HepG2 (cell line): ENCODE results near the gene FAM3A. TPM values are rescaled to one million over a fixed set of nuclear protein-coding genes. Genes with fewer than 3 reads are reported as not detected.
A peak's percentile ranks its signal among the peaks of the same experiment; 100 is the strongest.

Experiments
- ATAC-seq: fragments of 200-7000 bp; cut with Tn5 transposase; 3 replicates; pipeline ENCODE4 v1.9.1; 2020; ENCODE audit warnings: mild to moderate bottlenecking, moderate library complexity
- BruUV-seq: library from RNA; stranded (reverse); fragments of 400-500 nt; replicated peaks from 2 replicates; lab custom pipeline; 2021; lab: Mats Ljungman, UMichigan
- CTCF ChIA-PET: fragments of 300-600 bp; formaldehyde crosslinking; extraction: SDS; loops from one replicate; lab custom pipeline; 2021; ENCODE audit warnings: low total read pairs, inconsistent platforms, low intra/inter-chr PET ratio; lab: Yijun Ruan, JAX
- POLR2A ChIA-PET: fragments of 350-600 bp; sonication (Branson Sonifier 250); formaldehyde crosslinking; loops from one replicate; lab custom pipeline; 2020; ENCODE audit warnings: antibody characterized with exemption, inconsistent platforms; lab: Yijun Ruan, JAX
- DNase-seq: peaks from one replicate; pipeline ENCODE4 v3.0.0-alpha.2; 2015; ENCODE audit warnings: low spot score
- FAIRE-seq: peaks from 3 replicates; lab custom pipeline; 2011; peaks lifted over from hg19 to GRCh38; lab: Jason Lieb, UNC
- H2AFZ ChIP-seq: one replicate; pipeline ENCODE4 v1.6.1; 2011; ENCODE audit warnings: low read length, inconsistent platforms
- H3K27ac ChIP-seq: fragments of 300-600 bp; 3 replicates; pipeline ENCODE4 v1.8.0; 2011; ENCODE audit warnings: mixed run types, mild to moderate bottlenecking, mixed read lengths, low read length, inconsistent platforms; ENCODE audit not compliant: insufficient read depth; ENCODE audit errors: extremely low read length
- H3K27me3 ChIP-seq, 2 experiments: fragments of 200-600 bp in 1 of 2; 2 replicates in 1 of 2; 3 replicates in 1 of 2; pipeline versions ENCODE4 v1.6.0 to v1.8.0; 2011; ENCODE audit warnings: low read length in 2 of 2, mild to moderate bottlenecking in 2 of 2, moderate library complexity in 2 of 2, inconsistent platforms in 1 of 2; ENCODE audit not compliant: insufficient read depth in 2 of 2, control insufficient read depth in 1 of 2
- H3K36me3 ChIP-seq, 2 experiments: fragments of 200-600 bp in 1 of 2; replicated peaks in 1 of 2; 2 replicates in 1 of 2; 3 replicates in 1 of 2; pipeline versions ENCODE4 v1.5.1 to v1.8.0; 2011; ENCODE audit warnings: low read length in 2 of 2, inconsistent platforms in 1 of 2; ENCODE audit not compliant: insufficient read depth in 2 of 2, control insufficient read depth in 1 of 2
- H3K4me1 ChIP-seq: 2 replicates; pipeline ENCODE4 v1.5.1; 2012; ENCODE audit warnings: low read length, inconsistent platforms; ENCODE audit not compliant: insufficient read depth
- H3K4me2 ChIP-seq: 2 replicates; pipeline ENCODE4 v1.6.0; 2011; ENCODE audit warnings: low read depth, low read length, inconsistent platforms
- H3K4me3 ChIP-seq, 3 experiments: fragments of 200-600 bp in 1 of 3; sonication (generic), shearing (Covaris generic) in 1 of 3; replicated peaks in 1 of 3; 2 replicates each; pipeline ENCODE4 v1.5.1; 2011 to 2016; ENCODE audit warnings: low read length in 3 of 3, inconsistent platforms in 2 of 3, low read depth in 2 of 3, mild to moderate bottlenecking in 2 of 3, control low read depth in 1 of 3, mixed read lengths in 1 of 3; ENCODE audit not compliant: insufficient read depth in 1 of 3
- H3K79me2 ChIP-seq: one replicate; pipeline ENCODE4 v1.6.1; 2011; ENCODE audit warnings: low read length, inconsistent platforms; ENCODE audit not compliant: insufficient read depth
- H3K9ac ChIP-seq: 2 replicates; pipeline ENCODE4 v1.6.0; 2011; ENCODE audit warnings: mild to moderate bottlenecking, low read depth, low read length, inconsistent platforms; ENCODE audit not compliant: insufficient read depth
- H3K9me3 ChIP-seq: 2 replicates; pipeline ENCODE4 v1.5.1; 2012; ENCODE audit warnings: mild to moderate bottlenecking, low read length
- H4K20me1 ChIP-seq: 2 replicates; pipeline ENCODE4 v1.6.0; 2011; ENCODE audit warnings: inconsistent platforms, mild to moderate bottlenecking, low read length, moderate library complexity; ENCODE audit not compliant: insufficient read depth
- ADNP ChIP-seq: sonication (generic); formaldehyde crosslinking; IDR thresholded peaks from 2 replicates; pipeline ENCODE4 v1.4.0; 2020; ENCODE audit warnings: missing genetic modification reagents
- CEBPG ChIP-seq: IDR thresholded peaks from 2 replicates; pipeline ENCODE4 v1.6.1; 2016
- FIP1L1 ChIP-seq: fragments of 200-400 bp; formaldehyde crosslinking; IDR thresholded peaks from 2 replicates; pipeline ENCODE4 v1.6.1; 2018; ENCODE audit warnings: low read depth, mild to moderate bottlenecking, low read length, moderate library complexity, borderline replicate concordance; ENCODE audit not compliant: insufficient read depth
- NR2F6 ChIP-seq, 2 experiments: IDR thresholded peaks; 2 replicates each; pipeline ENCODE4 v1.6.1; 2016; ENCODE audit warnings: antibody characterized with exemption in 1 of 2, mild to moderate bottlenecking in 1 of 2
- RARA ChIP-seq: IDR thresholded peaks from 2 replicates; pipeline ENCODE4 v1.6.1; 2016; ENCODE audit warnings: missing genetic modification reagents, missing compliant biosample characterization
- RCOR2 ChIP-seq: IDR thresholded peaks from 2 replicates; pipeline ENCODE4 v1.6.1; 2016; ENCODE audit warnings: missing biosample characterization, missing genetic modification reagents
- ZNF460 ChIP-seq: sonication (generic); formaldehyde crosslinking; IDR thresholded peaks from 2 replicates; pipeline ENCODE4 v1.5.1; 2020; ENCODE audit warnings: missing genetic modification reagents, mild to moderate bottlenecking, borderline replicate concordance
- WGBS: methylation state at CpG from one replicate; pipeline ENCODE4 v1.1.6; 2017; ENCODE audit warnings: low lambda C conversion rate; 5-methylcytosine and 5-hydroxymethylcytosine counted together
- in situ Hi-C: cut with HindIII; loops from 2 replicates; pipeline ENCODE4 v1.10.0; 2017; ENCODE audit warnings: low pct_unique_long_range_greater_than_20kb; ENCODE audit not compliant: extremely low pct_ligation_motif_present
- intact Hi-C: fragments of 100-400 bp; cut with micrococcal nuclease; formaldehyde crosslinking; loops from one replicate; pipeline ENCODE4 v1.10.0; 2022; ENCODE audit not compliant: unreplicated experiment
- polyA plus RNA-seq, 8 experiments: library from polyadenylated mRNA; depleted of rRNA in 3 of 8; stranded (reverse) in 7 of 8; unstranded in 1 of 8; fragments of >200 nt; fragmentation: Illumina TruSeq in 4 of 8; extraction: Trizol in 4 of 8; gene quantifications; 2 replicates each; pipeline versions ENCODE4 v1.2.1 to v1.2.3, GENCODE V29; 2011 to 2016; ENCODE audit warnings: low read depth in 4 of 8, missing spikeins in 1 of 8, mixed read lengths in 1 of 8; ENCODE audit not compliant: insufficient read depth in 1 of 8
- total RNA-seq, 5 experiments: library from RNA; depleted of rRNA; stranded (reverse); fragments of >200 nt; fragmentation: Illumina TruSeq; extraction: Trizol; gene quantifications; 2 replicates each; pipeline ENCODE4 v1.2.3, GENCODE V29; 2016; ENCODE audit warnings: low read depth in 1 of 5
- TF ChIP-seq, protein P1 (sequence below): IDR thresholded peaks from 2 replicates; pipeline ENCODE4 v1.6.1; 2016; ENCODE audit warnings: mild to moderate bottlenecking, missing biosample characterization, missing genetic modification reagents
- TF ChIP-seq, protein P2 (sequence below): sonication (generic); formaldehyde crosslinking; IDR thresholded peaks from 2 replicates; pipeline ENCODE4 v1.5.0; 2020; ENCODE audit warnings: mild to moderate bottlenecking, missing genetic modification reagents, borderline replicate concordance
- TF ChIP-seq, protein P3 (sequence below): sonication (generic); formaldehyde crosslinking; IDR thresholded peaks from 2 replicates; pipeline ENCODE4 v1.4.0; 2020; ENCODE audit warnings: missing genetic modification reagents
- TF ChIP-seq, protein P4 (sequence below): sonication (generic); formaldehyde crosslinking; IDR thresholded peaks from 2 replicates; pipeline ENCODE4 v1.4.0; 2020; ENCODE audit warnings: missing genetic modification reagents, mild to moderate bottlenecking, borderline replicate concordance
- TF ChIP-seq, protein P5 (sequence below): sonication (generic); formaldehyde crosslinking; IDR thresholded peaks from 2 replicates; pipeline ENCODE4 v1.4.0; 2020; ENCODE audit warnings: missing genetic modification reagents, low read depth, mild to moderate bottlenecking, borderline replicate concordance

The FAM3A gene
- total and polyA plus RNA-seq, 2 of the 13 experiments (the other 11 are each of a cell fraction or from before 2014, with no cell fraction given), result 11.2 to 22.7 TPM

DNA sequence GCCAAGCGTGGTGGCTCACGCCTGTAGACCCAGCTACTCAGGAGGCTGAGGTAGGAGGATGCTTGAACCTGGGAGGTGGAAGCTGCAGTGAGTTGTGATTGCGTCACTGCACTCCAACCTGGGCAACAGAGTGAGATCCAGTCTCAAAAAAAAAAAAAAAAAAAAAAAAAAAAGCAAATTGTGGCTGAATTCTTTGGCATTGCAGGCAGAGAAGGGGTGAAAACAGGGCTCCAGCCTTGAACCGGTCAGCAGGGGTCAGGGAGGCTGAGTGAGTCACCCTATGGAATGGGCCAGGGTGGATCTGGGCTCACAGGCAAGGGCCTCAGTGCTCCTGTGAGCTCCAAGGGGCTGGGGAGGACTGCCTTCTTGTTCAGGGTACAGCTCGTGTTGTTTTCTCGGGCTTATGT is 13.2 kb upstream of the FAM3A start:
- no peak overlapping the region for H3K4me3 ChIP-seq
- H3K27ac ChIP-seq, result no peak overlapping the region
- H2AFZ ChIP-seq, result no peak overlapping the region
- in situ Hi-C loops (loop anchor here (25.0 kb wide), 1 partner anchor 117 kb away; the partner anchor contains the start of genes DNASE1L1 and TAFAZZIN), intact Hi-C loops (no loop called here)
- H3K9ac ChIP-seq, result no peak overlapping the region
- DNase-seq, result peak; percentile 45
- POLR2A ChIA-PET, result interaction anchor here (1.2 to 6.0 kb wide), 7 partner anchors 12 to 160 kb away, joined by 3 to 38 read pairs (median 5); partner anchors contain the start of genes FAM3A and UBL4A
- H3K27me3 ChIP-seq, result no peaks in the 10 kb centered on the region
- H3K4me1 ChIP-seq, result peaks cover 54% of the 10 kb centered on the region
- H3K4me2 ChIP-seq, result no peak overlapping the region
- H3K36me3 ChIP-seq, result peaks cover 4 to 13% of the 10 kb centered on the region in 2 experiments; a peak in 2 of 5 replicates
- H4K20me1 ChIP-seq, result no peaks in the 10 kb centered on the region
- BruUV-seq, result no TSS peak
- WGBS, result 68% methylated on average over 4 of the region's 6 CpGs
- no peaks in the 10 kb centered on the region for H3K79me2 ChIP-seq
- no peaks in the 10 kb centered on the region for H3K9me3 ChIP-seq
- peak; percentile 55 for ATAC-seq
- CTCF ChIA-PET, result no interaction called here
- FAIRE-seq, result peak; percentile 59
- peak; percentile 83 for TF ChIP-seq RARA (CRISPR knock-in tag)
- TF ChIP-seq ZNF460 (CRISPR knock-in tag), result peak; percentile 37; the same call in 1 of the 2 replicates
- TF ChIP-seq, protein P1, sequence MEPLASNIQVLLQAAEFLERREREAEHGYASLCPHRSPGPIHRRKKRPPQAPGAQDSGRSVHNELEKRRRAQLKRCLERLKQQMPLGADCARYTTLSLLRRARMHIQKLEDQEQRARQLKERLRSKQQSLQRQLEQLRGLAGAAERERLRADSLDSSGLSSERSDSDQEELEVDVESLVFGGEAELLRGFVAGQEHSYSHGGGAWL, result no peak
- TF ChIP-seq, protein P2, sequence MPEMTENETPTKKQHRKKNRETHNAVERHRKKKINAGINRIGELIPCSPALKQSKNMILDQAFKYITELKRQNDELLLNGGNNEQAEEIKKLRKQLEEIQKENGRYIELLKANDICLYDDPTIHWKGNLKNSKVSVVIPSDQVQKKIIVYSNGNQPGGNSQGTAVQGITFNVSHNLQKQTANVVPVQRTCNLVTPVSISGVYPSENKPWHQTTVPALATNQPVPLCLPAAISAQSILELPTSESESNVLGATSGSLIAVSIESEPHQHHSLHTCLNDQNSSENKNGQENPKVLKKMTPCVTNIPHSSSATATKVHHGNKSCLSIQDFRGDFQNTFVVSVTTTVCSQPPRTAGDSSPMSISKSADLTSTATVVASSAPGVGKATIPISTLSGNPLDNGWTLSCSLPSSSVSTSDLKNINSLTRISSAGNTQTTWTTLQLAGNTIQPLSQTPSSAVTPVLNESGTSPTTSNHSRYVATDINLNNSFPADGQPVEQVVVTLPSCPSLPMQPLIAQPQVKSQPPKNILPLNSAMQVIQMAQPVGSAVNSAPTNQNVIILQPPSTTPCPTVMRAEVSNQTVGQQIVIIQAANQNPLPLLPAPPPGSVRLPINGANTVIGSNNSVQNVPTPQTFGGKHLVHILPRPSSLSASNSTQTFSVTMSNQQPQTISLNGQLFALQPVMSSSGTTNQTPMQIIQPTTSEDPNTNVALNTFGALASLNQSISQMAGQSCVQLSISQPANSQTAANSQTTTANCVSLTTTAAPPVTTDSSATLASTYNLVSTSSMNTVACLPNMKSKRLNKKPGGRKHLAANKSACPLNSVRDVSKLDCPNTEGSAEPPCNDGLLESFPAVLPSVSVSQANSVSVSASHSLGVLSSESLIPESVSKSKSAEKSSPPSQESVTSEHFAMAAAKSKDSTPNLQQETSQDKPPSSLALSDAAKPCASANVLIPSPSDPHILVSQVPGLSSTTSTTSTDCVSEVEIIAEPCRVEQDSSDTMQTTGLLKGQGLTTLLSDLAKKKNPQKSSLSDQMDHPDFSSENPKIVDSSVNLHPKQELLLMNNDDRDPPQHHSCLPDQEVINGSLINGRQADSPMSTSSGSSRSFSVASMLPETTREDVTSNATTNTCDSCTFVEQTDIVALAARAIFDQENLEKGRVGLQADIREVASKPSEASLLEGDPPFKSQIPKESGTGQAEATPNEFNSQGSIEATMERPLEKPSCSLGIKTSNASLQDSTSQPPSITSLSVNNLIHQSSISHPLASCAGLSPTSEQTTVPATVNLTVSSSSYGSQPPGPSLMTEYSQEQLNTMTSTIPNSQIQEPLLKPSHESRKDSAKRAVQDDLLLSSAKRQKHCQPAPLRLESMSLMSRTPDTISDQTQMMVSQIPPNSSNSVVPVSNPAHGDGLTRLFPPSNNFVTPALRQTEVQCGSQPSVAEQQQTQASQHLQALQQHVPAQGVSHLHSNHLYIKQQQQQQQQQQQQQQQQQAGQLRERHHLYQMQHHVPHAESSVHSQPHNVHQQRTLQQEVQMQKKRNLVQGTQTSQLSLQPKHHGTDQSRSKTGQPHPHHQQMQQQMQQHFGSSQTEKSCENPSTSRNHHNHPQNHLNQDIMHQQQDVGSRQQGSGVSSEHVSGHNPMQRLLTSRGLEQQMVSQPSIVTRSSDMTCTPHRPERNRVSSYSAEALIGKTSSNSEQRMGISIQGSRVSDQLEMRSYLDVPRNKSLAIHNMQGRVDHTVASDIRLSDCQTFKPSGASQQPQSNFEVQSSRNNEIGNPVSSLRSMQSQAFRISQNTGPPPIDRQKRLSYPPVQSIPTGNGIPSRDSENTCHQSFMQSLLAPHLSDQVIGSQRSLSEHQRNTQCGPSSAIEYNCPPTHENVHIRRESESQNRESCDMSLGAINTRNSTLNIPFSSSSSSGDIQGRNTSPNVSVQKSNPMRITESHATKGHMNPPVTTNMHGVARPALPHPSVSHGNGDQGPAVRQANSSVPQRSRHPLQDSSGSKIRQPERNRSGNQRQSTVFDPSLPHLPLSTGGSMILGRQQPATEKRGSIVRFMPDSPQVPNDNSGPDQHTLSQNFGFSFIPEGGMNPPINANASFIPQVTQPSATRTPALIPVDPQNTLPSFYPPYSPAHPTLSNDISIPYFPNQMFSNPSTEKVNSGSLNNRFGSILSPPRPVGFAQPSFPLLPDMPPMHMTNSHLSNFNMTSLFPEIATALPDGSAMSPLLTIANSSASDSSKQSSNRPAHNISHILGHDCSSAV (CRISPR knock-in tag), result no peak
- TF ChIP-seq, protein P3, sequence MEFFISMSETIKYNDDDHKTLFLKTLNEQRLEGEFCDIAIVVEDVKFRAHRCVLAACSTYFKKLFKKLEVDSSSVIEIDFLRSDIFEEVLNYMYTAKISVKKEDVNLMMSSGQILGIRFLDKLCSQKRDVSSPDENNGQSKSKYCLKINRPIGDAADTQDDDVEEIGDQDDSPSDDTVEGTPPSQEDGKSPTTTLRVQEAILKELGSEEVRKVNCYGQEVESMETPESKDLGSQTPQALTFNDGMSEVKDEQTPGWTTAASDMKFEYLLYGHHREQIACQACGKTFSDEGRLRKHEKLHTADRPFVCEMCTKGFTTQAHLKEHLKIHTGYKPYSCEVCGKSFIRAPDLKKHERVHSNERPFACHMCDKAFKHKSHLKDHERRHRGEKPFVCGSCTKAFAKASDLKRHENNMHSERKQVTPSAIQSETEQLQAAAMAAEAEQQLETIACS, result no peak
- TF ChIP-seq NR2F6 (IDR thresholded peaks at IDR 0.05), result 0 out of 2 replicates have a peak, but pooled peaks have one; percentile 23
- TF ChIP-seq NR2F6 (CRISPR knock-in tag; IDR thresholded peaks at IDR 0.05), result peak; percentile 41
- TF ChIP-seq, protein P4, sequence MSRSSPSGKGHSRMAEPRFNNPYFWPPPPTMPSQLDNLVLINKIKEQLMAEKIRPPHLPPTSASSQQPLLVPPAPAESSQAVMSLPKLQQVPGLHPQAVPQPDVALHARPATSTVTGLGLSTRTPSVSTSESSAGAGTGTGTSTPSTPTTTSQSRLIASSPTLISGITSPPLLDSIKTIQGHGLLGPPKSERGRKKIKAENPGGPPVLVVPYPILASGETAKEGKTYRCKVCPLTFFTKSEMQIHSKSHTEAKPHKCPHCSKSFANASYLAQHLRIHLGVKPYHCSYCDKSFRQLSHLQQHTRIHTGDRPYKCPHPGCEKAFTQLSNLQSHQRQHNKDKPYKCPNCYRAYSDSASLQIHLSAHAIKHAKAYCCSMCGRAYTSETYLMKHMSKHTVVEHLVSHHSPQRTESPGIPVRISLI (CRISPR knock-in tag), result peak; percentile 53; the same call in 1 of the 2 replicates
- TF ChIP-seq, protein P5, sequence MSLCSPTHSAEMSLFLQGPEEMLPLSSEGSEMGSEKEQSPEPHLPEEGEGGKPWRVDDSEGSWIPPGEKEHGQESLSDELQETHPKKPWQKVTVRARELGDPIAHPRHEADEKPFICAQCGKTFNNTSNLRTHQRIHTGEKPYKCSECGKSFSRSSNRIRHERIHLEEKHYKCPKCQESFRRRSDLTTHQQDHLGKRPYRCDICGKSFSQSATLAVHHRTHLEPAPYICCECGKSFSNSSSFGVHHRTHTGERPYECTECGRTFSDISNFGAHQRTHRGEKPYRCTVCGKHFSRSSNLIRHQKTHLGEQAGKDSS (CRISPR knock-in tag), result 0 out of 2 replicates have a peak, but pooled peaks have one; percentile 39
- no peak for TF ChIP-seq FIP1L1
- TF ChIP-seq ADNP, result no peak
- TF ChIP-seq CEBPG, result peak; percentile 38
- no peak for TF ChIP-seq RCOR2 (CRISPR knock-in tag)
